Mesothelial cell of epicardium (in vitro differentiated cells): ENCODE data around the gene KRT8. TPM values are rescaled to one million over a fixed set of nuclear protein-coding genes. Genes with fewer than 3 reads are reported as not detected.
A peak's percentile ranks its signal among the peaks of the same experiment; 100 is the strongest.

Source experiments
- DNase-seq, 2 experiments: peaks; one replicate each; pipeline ENCODE4 v3.0.0; 2021; ENCODE audit warnings: low spot score in 2 of 2; ENCODE audit not compliant: unreplicated experiment in 2 of 2
- H3K27ac Mint-ChIP-seq: 2 replicates; pipeline ENCODE4 v1.8.0; 2021; ENCODE audit warnings: mixed read lengths
- H3K27me3 Mint-ChIP-seq: 2 replicates; pipeline ENCODE4 v1.8.0; 2021; ENCODE audit warnings: low read depth, mixed read lengths
- H3K36me3 Mint-ChIP-seq: 2 replicates; pipeline ENCODE4 v1.8.0; 2021; ENCODE audit warnings: mixed read lengths
- H3K4me1 Mint-ChIP-seq: 2 replicates; pipeline ENCODE4 v1.8.0; 2021; ENCODE audit warnings: mixed read lengths
- H3K4me3 Mint-ChIP-seq: 2 replicates; pipeline ENCODE4 v1.8.0; 2021; ENCODE audit warnings: mild to moderate bottlenecking, moderate library complexity, mixed read lengths
- H3K9me3 Mint-ChIP-seq: 2 replicates; pipeline ENCODE4 v1.8.0; 2021; ENCODE audit warnings: mixed read lengths
- CTCF ChIP-seq: fragments of 200-600 bp; sonication (generic); IDR thresholded peaks from one replicate; pipeline ENCODE4 v1.5.0; 2021; ENCODE audit warnings: antibody characterized with exemption; ENCODE audit not compliant: unreplicated experiment
- total RNA-seq: library from RNA; stranded (reverse); gene quantifications from 3 replicates; pipeline ENCODE4 v1.2.1, GENCODE V29; 2021

Gene KRT8
- total RNA-seq, 1 donor from 2014 or later = 1,131 TPM

DNA sequence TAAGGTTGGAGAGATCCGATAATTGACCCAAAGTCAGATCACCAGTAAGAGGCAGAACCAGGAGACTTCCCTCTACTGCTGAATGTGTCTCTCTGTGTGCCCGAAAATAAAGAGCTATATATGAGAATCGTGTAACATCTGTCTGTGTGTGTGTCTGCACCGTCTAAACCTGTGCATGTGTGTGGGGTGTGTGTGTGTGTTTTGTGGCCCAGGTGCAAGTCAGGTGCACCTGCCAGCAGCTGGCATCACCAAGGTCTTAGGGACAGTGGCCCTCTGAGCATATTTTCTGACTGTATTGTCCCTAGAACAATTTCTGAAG lies 31.4 kb downstream of the KRT8 start:
- peaks cover 48% of the 10 kb centered on the region for H3K4me1 Mint-ChIP-seq
- peak overlapping the region; percentile 61 for H3K4me3 Mint-ChIP-seq
- peaks cover 4% of the 10 kb centered on the region for H3K27me3 Mint-ChIP-seq
- H3K27ac Mint-ChIP-seq = peak overlapping the region; percentile 96
- TF ChIP-seq CTCF = no peak
- no peak for DNase-seq
- no peaks in the 10 kb centered on the region for H3K9me3 Mint-ChIP-seq
- H3K36me3 Mint-ChIP-seq = no peaks in the 10 kb centered on the region

GRCh38 chr12:52872644-52873389 lies 32.1 kb downstream of the KRT8 start:
- TF ChIP-seq CTCF = no peak
- H3K27ac Mint-ChIP-seq = peak overlapping the region; percentile 96
- peak overlapping the region; percentile 61 for H3K4me3 Mint-ChIP-seq
- no peak for DNase-seq
- H3K4me1 Mint-ChIP-seq = peaks cover 46% of the 10 kb centered on the region
- H3K36me3 Mint-ChIP-seq = no peaks in the 10 kb centered on the region
- peaks cover 4% of the 10 kb centered on the region for H3K27me3 Mint-ChIP-seq
- no peaks in the 10 kb centered on the region for H3K9me3 Mint-ChIP-seq

DNA sequence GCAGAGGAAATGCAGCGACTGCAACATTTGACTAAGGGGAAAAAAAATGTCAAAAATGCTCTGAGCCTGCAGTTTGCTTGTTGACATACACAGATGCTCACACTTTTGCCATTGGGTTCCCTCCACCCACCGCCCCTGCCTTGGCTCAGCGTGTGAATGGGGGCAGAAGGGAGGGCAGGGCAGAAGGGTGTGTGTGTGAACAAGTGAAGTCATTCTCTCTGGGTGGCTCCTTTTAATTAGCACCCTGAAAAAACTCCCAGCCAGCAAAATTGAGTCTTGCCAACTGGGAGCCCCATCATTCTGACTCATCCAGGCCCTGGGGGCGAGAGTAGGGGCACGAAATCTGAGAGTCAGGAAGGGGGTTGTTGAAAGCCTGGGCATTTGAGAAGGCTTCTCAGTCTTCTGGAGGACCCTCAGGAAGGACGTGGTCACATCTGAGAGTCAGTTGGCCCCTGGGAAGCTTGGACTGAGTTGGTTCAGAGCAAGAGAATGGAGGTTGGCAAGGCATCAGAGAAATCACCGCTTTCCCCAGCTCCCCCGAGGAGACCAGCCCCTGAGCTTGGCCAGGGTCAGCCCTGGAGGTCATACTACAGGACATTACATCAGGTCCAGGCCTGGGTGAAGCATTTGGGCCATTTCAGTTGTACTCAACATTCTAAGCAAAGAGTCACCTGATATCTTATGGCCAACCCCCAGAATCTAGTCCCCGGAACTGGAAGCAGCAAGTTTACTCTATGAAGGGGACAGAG lies 33.4 kb downstream of the KRT8 start:
- Mint-ChIP-seq H3K4me1 (peaks cover 44% of the 10 kb centered on the region), H3K27me3 (peaks cover 4% of the 10 kb centered on the region), H3K4me3 (no peak overlapping the region), H3K9me3 (no peaks in the 10 kb centered on the region), H3K36me3 (no peaks in the 10 kb centered on the region), H3K27ac (peak overlapping the region; percentile 24)
- no peak for DNase-seq
- TF ChIP-seq CTCF = no peak

GRCh38 chr12:52870361-52871290 lies 34.2 kb downstream of the KRT8 start:
- Mint-ChIP-seq H3K36me3 (no peaks in the 10 kb centered on the region), H3K27ac (peak overlapping the region; percentile 24), H3K4me3 (no peak overlapping the region), H3K27me3 (peaks cover 4% of the 10 kb centered on the region), H3K4me1 (peaks cover 44% of the 10 kb centered on the region), H3K9me3 (no peaks in the 10 kb centered on the region)
- TF ChIP-seq CTCF = peak; percentile 71
- DNase-seq = peak in 1 of 2 experiments; percentile 79

DNA sequence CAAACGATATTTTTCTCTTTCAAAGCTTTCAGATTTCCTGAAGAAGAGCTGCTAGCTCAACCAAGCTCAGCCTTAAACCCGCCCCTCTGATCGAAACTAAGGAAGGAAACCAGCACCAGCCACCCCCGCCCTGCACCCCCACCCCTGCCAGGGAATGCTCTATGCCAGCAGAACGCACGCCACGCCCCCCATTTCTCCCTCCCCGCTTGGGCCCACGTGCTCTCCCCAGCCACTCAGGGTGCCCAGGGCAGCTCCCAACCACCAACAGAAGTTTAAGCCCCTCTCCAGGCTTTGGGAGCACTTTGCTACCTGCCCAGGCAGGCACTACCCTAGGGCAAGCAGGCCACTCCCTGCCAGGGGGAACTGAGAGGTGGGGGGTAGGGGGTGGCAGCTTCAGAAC lies 37.2 kb downstream of the KRT8 start:
- Mint-ChIP-seq H3K4me1 (peaks cover 30% of the 10 kb centered on the region), H3K9me3 (no peaks in the 10 kb centered on the region), H3K36me3 (no peaks in the 10 kb centered on the region), H3K4me3 (no peak overlapping the region), H3K27ac (peak overlapping the region; percentile 33), H3K27me3 (no peaks in the 10 kb centered on the region)
- no peak for TF ChIP-seq CTCF
- DNase-seq = no peak
